GM20000 (cell line): ENCODE results near the gene ZIC5.

Experiments used
- DNase-seq: peaks from one replicate; pipeline ENCODE4 v3.0.0; 2012; ENCODE audit warnings: low spot score
- CTCF ChIP-seq: IDR thresholded peaks from 2 replicates; pipeline ENCODE4 v1.5.1; 2012; ENCODE audit warnings: mild to moderate bottlenecking, control low read depth; ENCODE audit errors: extremely low read depth, missing control alignments

The ZIC5 gene

GRCh38 chr13:99991013-99991827 lies 19.7 kb upstream of the ZIC5 start:
- no peak for TF ChIP-seq CTCF
- DNase-seq: no peak

- DNase-seq: no peak
- no peak for TF ChIP-seq CTCF
Observed at GRCh38 chr13:99990126-99990977, 18.8 kb upstream of the ZIC5 start.

- no peak for DNase-seq
Observed at GRCh38 chr13:99989276-99990125, 17.9 kb upstream of the ZIC5 start.

GRCh38 chr13:99988529-99989275 lies 17.1 kb upstream of the ZIC5 start:
- TF ChIP-seq CTCF: no peak
- DNase-seq: no peak

More at GRCh38 chr13:99989276-99990125, 17.9 kb upstream of the ZIC5 start:
- no peak for TF ChIP-seq CTCF

GRCh38 chr13:99987154-99988019 lies 15.8 kb upstream of the ZIC5 start:
- DNase-seq: no peak
- no peak for TF ChIP-seq CTCF

GRCh38 chr13:99986741-99987140 lies 15.2 kb upstream of the ZIC5 start:
- DNase-seq: no peak

More at GRCh38 chr13:99986741-99987140, 15.2 kb upstream of the ZIC5 start:
- TF ChIP-seq CTCF: no peak
